Astrocyte of the spinal cord (primary cell): ENCODE data around the gene NCOA3.

Experiments used
- DNase-seq: peaks from one replicate; pipeline ENCODE4 v3.0.0; 2011; ENCODE audit warnings: low read depth, low spot score
- H3K4me3 ChIP-seq: 2 replicates; pipeline ENCODE4 v1.5.1; 2011; ENCODE audit warnings: low read depth, mild to moderate bottlenecking, low read length, moderate library complexity
- in situ Hi-C: cut with HindIII; loops from 2 replicates; pipeline ENCODE4 v1.10.0; 2017; ENCODE audit warnings: low sequenced_read_pairs
- TF ChIP-seq, protein P1 (sequence below): IDR thresholded peaks from 2 replicates; pipeline ENCODE4 v1.5.1; 2012; ENCODE audit warnings: low read depth, mild to moderate bottlenecking, low read length, inconsistent platforms

Gene NCOA3

DNA sequence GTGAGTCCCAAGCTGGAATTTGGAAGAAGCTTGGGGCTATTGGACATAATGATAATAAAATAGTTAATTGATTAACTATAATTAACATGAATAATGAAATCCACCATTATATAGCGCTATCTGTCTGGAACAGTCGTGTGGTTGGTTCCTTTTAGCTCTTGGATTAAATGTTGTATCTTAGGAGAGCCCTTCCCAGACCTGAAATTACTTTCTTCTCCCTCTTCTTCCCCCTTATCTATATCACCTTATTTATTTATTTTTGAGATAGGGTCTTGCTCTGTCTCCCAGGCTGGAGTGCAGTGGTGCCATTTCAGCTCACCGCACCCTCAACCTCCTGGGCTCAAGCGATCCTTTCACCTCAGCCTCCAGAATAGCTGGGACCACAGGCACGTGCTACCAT lies 64.6 kb downstream of the NCOA3 start:
- TF ChIP-seq, protein P1, sequence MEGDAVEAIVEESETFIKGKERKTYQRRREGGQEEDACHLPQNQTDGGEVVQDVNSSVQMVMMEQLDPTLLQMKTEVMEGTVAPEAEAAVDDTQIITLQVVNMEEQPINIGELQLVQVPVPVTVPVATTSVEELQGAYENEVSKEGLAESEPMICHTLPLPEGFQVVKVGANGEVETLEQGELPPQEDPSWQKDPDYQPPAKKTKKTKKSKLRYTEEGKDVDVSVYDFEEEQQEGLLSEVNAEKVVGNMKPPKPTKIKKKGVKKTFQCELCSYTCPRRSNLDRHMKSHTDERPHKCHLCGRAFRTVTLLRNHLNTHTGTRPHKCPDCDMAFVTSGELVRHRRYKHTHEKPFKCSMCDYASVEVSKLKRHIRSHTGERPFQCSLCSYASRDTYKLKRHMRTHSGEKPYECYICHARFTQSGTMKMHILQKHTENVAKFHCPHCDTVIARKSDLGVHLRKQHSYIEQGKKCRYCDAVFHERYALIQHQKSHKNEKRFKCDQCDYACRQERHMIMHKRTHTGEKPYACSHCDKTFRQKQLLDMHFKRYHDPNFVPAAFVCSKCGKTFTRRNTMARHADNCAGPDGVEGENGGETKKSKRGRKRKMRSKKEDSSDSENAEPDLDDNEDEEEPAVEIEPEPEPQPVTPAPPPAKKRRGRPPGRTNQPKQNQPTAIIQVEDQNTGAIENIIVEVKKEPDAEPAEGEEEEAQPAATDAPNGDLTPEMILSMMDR: no peak
- in situ Hi-C loops: no loop called here
- no peak for DNase-seq
- H3K4me3 ChIP-seq: no peak overlapping the region

DNA sequence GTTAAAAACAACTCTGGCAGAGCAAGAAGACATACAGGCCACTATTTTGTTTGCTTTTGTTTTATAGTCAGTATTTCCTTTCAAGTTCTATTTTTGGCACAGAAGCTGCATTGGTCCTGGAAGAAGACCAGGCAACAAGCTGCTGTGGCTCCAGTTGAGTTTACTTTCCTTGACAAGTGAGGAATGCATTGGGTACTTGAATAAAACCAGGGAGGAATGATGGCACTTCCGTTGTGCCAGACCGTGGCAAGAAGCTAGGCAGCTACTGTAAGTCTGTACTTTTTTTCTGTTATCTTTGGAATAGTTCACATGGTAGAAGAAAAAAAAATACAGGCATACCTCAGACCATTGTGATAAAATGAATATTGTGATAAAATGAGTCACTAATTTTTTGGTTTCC lies 66.3 kb downstream of the NCOA3 start:
- H3K4me3 ChIP-seq: no peak overlapping the region
- TF ChIP-seq, protein P1: no peak
- DNase-seq: peak; percentile 91
- in situ Hi-C loops: no loop called here

DNA sequence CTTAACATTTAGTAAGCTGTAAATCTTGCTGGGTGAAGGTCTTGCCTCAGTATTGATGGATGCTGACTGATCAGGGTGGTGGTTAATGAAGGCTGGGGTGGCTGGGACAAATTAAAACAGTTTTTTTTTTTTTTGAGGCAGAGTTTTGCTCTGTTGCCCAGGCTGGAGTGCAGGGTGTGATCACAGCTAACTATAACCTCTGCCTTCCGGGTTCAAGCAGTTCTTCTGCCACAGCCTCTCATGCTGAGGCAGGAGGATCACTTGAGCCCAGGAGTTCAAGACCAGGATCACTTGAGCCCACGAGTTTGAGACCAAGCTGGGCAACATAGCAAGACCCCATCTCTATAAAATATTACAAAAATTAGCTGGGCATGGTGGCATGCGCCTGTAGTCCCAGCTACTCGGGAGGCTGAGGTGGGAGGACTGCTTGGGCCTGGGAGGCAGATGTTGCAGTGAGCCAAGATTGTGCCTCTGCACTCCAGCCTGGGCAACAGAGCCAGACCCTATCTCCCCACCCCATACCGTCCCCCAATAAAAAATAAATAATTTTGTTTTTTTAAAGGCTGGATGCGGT lies 67.2 kb downstream of the NCOA3 start:
- H3K4me3 ChIP-seq: no peak overlapping the region
- DNase-seq: no peak

DNA sequence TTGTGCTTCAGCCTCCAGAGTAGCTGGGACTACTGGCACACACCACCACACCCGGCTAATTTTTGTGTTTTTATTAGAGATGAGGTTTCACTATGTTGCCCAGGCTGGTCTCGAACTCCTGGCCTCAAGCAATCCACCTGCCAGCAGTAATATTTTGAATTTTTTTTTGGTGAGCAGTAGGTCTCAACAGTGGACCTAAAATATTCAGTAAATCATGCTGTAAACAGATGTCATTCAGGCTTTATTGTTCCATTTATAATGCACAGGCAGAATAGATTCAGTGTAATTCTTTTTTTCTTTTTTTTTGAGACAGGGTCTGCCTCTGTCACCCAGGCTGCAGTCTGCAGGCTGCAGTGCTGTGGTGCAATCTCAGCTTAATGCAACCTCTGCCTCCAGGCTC lies 69.7 kb downstream of the NCOA3 start:
- in situ Hi-C loops: no loop called here
- no peak overlapping the region for H3K4me3 ChIP-seq
- TF ChIP-seq, protein P1: no peak
- DNase-seq: no peak

More for the DNA sequence above, 67.2 kb downstream of the NCOA3 start:
- TF ChIP-seq, protein P1: no peak
- in situ Hi-C loops: no loop called here

DNA sequence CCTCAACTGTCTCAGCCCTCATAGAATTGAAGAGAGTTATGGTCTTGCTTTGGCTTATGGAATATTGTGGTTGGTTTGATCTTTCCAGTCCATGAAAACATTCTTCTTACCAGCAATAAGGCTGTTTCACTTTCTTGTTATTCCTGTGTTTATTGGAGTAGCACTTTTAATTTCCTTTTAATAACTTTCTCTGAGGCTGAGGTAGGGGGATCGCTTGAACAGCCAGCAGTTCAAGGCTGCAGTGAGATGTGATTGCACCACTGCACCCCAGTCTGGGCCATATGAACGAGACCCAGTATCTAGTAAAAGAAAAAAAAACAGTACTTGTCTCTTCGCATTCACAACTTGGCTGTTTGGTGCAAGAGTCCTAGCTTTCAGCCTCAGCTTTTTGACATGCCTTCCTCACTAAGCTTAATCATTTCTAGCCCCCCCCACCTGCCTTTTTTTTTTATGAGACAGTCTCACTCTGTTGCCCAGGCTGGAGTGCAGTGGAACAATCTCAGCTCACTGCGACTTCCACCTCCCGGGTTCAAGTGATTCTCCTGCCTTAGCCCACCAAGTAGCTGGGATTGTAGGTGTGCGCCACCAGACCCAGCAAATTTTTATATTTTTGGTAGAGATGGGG lies 70.5 kb downstream of the NCOA3 start:
- no peak for DNase-seq
- TF ChIP-seq, protein P1: no peak
- in situ Hi-C loops: no loop called here
- no peak overlapping the region for H3K4me3 ChIP-seq

DNA sequence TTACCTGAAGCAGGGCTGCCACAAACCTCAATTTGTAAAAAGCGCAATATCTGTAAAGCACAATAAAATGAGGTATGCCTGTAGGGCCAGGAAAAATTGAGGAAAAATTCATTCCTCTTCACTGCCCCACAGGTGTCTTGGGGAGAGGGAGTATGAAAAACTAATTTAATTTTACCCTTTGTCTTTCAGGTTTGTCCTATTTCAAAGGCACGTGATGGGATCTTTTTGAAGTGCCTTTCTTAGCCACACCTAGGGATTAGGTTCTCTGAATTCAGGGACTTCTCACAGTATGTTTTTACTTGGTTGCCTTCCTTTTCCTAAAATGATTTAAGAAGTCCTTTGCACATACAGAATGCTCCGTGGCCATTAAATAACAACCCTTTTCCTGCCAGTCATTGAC lies 71.9 kb downstream of the NCOA3 start:
- in situ Hi-C loops: no loop called here
- TF ChIP-seq, protein P1: no peak
- no peak for DNase-seq
- no peak overlapping the region for H3K4me3 ChIP-seq
